Measurements from ENCODE around the gene PPP1R1B.
A peak's percentile ranks its signal among the peaks of the same experiment; 100 is the strongest.

Gene PPP1R1B

GRCh38 chr17:39629494-39629880 lies 2.7 kb downstream of the PPP1R1B start:
- POLR2A ChIA-PET, result no interaction called here
- no peak for DNase-seq (ENCODE audit: extremely low spot score)
- no peak for TF ChIP-seq CTCF (IDR thresholded peaks at IDR 0.05; ENCODE audit: control extremely low read depth, extremely low read depth, low read depth, missing control alignments)
- CTCF ChIA-PET, result interaction anchor here (1.9 to 6.5 kb wide), 6 partner anchors 7 to 127 kb away, joined by 4 to 166 read pairs (median 6); no protein-coding TSS in a partner anchor

GRCh38 chr17:39629898-39630297 lies 3.1 kb downstream of the PPP1R1B start:
- DNase-seq (ENCODE audit: extremely low spot score), result no peak
- POLR2A ChIA-PET, result no interaction called here
- CTCF ChIA-PET, result interaction anchor here (1.9 to 6.5 kb wide), 6 partner anchors 7 to 126 kb away, joined by 4 to 166 read pairs (median 6); no protein-coding TSS in a partner anchor
- no peak for TF ChIP-seq CTCF (IDR thresholded peaks at IDR 0.05; ENCODE audit: control extremely low read depth, extremely low read depth, low read depth, missing control alignments)

GRCh38 chr17:39631403-39631802 lies 4.7 kb downstream of the PPP1R1B start:
- ChIA-PET CTCF (interaction anchor here (1.6 to 6.5 kb wide), 5 partner anchors 8 to 57 kb away, joined by 3 to 166 read pairs (median 7); partner anchors contain the start of gene PGAP3), POLR2A (no interaction called here)
- TF ChIP-seq CTCF (IDR thresholded peaks at IDR 0.05; ENCODE audit: control extremely low read depth, extremely low read depth, low read depth, missing control alignments), result no peak
- no peak for DNase-seq (ENCODE audit: extremely low spot score)

GRCh38 chr17:39632153-39632941 lies 5.6 kb downstream of the PPP1R1B start:
- no peak for DNase-seq (ENCODE audit: extremely low spot score)
- no peak for TF ChIP-seq CTCF (IDR thresholded peaks at IDR 0.05; ENCODE audit: control extremely low read depth, extremely low read depth, low read depth, missing control alignments)
- CTCF ChIA-PET, result interaction anchor here (0.8 to 6.5 kb wide), 7 partner anchors 10 to 233 kb away, joined by 3 to 166 read pairs (median 3); partner anchors contain the start of gene PGAP3
- POLR2A ChIA-PET, result interaction anchor here (1.1 kb wide), 1 partner anchor 9 kb away, joined by 3 read pairs; no protein-coding TSS in a partner anchor

GRCh38 chr17:39633570-39634183 lies 6.9 kb downstream of the PPP1R1B start:
- no peak for TF ChIP-seq CTCF (IDR thresholded peaks at IDR 0.05; ENCODE audit: control extremely low read depth, extremely low read depth, low read depth, missing control alignments)
- ChIA-PET POLR2A (interaction anchor here (1.1 kb wide), 1 partner anchor 10 kb away, joined by 3 read pairs; no protein-coding TSS in a partner anchor), CTCF (interaction anchor here (0.7 to 6.5 kb wide), 16 partner anchors 10 to 261 kb away, joined by 3 to 166 read pairs (median 4); partner anchors contain the start of gene MIEN1)
- DNase-seq (ENCODE audit: extremely low spot score), result no peak

- POLR2A ChIA-PET, result no interaction called here
- peak; percentile 55 for TF ChIP-seq CTCF (IDR thresholded peaks at IDR 0.05; ENCODE audit: control extremely low read depth, extremely low read depth, low read depth, missing control alignments)
- no peak for DNase-seq (ENCODE audit: extremely low spot score)
- CTCF ChIA-PET, result interaction anchor here (0.7 to 6.5 kb wide), 23 partner anchors 9 to 143 kb away, joined by 3 to 166 read pairs (median 4); partner anchors contain the start of genes MIEN1, PGAP3 and TCAP
These were observed 7.7 kb downstream of the PPP1R1B start for GRCh38 chr17:39634384-39634871.

Measured in GM10248 (cell line).